NCI-H1694 (cell line): ENCODE results near the gene EFHD1.
"Not testable (repeated sequence)": the region's sequence is repeated elsewhere in the genome, so short reads cannot be mapped to it uniquely, and the experiment has no call there.

Experiments
- DNase-seq: peaks from one replicate; lab custom pipeline; 2025; lab: John Stamatoyannopoulos, UW

Gene EFHD1

DNA sequence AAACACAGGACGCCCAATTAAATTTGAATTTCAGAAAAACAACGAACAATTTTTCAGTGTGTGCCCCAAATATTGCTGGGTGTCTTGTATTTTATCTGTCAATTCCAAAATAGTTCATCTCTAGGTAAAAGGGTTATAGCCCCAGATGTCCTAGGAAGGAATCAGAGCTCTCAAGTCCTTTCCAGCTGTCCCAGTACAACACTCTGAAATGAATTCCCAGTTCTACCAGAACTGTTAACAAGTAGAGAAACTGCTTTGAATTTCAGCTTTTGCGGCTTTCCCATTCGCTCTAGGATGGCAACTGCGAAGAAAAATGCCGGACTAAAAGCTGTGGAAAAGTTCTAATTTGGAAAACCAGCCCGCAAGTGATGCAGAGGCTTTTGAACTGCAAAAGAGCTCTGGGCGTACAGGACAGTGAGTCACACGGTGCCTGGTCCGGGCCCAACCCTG is 63.2 kb downstream of the EFHD1 start:
- DNase-seq, result no peak

DNA sequence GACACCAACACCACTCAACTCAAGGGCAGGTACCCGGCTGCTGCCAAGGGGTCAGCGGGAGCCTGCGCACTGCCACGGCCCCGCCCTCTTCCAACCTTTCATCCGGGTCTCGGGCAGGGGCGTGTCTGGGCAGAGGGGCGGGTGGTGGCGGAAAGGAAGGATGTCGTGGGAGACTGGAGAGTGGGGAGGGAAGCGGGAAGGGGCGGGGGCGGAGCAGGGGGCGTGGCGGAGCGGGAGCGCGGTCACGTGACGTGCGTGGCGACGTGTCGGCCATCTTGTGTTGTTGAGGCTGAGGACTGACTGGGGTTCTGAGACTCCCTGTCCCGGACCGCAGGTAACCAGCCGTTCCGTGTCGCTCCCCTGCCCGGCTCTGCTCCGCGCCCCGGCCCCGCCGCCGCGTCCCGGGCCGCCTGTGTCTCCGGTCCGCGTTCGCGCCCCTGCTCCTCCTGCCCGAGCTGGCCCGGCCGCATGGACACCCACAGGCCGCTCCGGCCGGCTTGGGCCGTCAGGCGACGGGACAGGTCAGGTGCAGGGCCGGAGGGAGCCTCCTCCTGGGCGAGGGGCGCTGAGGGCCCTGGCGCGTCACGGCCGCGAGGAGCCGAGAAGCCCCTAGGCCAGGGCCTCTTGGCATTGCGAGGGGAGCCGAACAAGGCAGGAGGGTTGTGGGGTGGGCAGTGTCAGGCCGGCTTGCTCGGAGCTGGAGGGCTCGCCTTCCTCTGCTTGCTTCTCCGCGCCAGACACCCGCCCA is 63.8 kb downstream of the EFHD1 start, which contains the start of gene GIGYF2:
Gene GIGYF2 (plus strand): TSS at position 273 of the 748 bp plus-strand sequence. CDS start 37,867 bp downstream, outside the sequence.
- DNase-seq, result peak; percentile 90

DNA sequence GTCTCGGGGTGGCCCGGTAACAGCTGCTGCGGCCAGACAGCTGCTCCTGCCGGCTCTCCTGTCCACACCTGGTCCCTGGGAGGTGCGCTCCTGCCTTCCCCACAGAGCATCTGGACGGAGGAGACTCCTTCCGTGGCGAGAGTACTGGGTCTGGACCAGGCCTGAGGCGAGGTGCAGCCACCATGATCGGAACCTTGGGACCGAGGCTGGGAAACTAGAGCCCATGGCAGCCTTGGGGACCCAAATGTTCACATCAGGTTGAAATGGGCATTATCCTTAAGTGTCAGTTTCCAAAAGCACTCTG is 64.4 kb downstream of the EFHD1 start:
- DNase-seq, result no peak

DNA sequence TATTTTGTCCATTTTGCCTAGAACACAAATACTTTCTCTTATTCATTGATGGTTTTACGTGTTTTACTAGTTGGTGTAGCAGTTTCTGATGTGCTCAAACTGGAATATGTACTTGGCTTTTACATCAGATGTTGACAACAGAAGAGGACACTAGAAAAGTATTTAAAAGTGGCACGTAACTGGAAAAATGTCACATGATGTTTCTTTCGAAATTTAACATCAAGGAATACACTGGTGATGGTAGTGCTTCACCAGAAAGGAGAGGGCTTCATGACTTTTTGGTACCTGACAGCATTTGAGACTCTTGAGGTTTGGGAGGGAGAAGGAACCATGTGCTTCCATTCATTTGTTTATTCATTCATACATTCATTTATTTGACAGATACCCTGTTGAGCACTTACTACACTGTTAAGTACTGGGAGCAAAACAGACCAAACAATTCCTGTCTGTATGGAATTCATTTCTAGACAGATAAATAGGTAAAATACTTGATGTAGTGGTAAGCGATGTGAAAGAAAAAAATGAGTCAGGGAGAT is 65.2 kb downstream of the EFHD1 start:
- no peak for DNase-seq

GRCh38 chr2:232699110-232699509 is 65.7 kb downstream of the EFHD1 start:
- DNase-seq, result no peak

DNA sequence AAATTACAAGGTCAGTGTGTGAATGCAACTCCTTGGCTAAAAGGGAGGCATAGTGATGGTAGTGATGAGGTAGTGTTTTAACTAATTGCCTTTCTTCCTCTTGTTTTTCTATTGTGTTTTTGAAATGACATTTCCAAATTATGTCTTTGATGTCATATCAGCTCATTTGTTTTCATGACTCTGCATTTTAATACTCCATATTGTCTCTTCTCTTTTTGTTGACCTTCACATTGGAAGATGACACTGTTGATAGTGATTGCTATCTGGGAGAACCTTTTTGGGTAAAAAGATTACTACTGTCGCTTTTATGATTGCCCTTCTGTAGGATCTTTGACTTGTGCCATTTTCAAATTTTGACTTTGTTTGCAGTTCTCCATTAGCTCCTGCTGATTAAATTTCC is 66.8 kb downstream of the EFHD1 start:
- no peak for DNase-seq

DNA sequence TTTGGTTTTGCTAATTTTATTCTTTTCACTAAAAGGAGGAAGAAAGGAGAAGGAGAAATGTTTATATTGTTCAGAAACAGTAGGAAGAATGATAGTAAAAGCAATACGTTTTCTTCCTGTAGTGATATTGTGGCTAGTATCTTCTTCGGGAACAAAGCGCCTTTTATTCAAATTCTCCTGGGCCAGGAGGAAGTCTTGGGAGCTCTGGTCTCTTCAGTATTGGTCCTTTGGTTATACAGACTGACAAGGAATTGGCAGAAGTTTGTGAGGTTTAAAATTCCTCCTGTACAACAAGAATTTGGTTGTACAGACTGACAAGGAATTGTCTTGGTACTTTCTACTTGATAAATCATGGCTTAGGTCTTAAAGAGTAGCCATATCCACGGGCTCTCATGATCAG is 73.7 kb downstream of the EFHD1 start:
- no peak for DNase-seq

DNA sequence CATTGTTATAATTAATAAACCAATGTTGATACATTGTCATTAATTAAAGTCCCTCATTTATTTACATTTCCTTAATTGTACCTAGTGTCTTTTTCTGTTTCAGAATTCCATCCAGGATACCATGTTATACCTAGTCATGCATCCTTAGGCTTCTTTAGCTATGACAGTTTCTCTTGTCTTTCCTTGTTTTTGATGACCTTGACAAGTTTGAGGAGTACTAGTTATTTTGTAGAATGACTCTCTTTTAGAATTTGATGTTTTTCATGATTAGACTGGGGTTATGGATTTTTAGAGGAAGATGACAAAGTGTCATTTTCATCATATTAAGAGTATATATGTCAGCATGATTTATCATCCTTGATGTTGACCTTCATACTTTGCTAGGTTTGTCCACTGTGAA is 80.1 kb downstream of the EFHD1 start:
- no peak for DNase-seq

DNA sequence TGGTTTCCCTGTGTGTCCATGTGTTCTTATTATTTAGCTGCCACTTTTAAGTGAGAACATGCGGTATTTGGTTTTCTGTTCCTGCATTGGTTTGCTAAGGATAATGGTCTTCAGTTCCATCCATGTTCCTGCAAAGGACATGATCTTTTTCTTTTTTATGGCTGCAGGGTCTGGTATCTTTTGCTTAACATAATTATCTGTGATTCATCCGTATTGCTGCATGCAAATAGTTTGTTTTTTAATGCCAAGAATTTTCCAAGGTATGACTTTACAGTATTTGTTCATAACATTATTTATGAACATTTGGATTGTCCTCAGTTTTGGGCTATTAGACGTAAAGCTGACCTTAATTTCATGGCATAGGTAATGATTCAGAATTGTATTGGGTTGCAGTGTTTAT is 81.6 kb downstream of the EFHD1 start:
- DNase-seq, result no peak

- DNase-seq, result not testable (repeated sequence)
Measured at GRCh38 chr2:232720056-232720455, 86.7 kb downstream of the EFHD1 start.

DNA sequence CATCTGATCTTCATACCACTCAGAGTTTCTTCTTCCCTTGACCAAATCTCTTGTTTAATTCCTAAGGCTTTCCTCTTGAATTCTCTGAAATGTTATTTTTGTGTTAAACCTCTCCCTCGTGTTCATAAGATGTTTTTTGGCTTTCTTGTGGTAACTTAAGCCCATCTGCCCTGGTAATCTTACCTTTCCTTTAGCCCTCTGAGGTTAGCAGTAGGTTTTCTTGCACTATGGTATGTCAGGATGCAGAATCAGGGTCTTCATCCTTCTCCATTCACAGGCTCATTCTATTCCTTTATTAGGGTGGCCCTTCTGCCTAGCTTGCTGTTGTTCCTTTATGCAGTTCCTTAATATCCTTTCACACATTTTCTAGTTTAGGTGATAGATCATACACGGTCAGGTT is 87.9 kb downstream of the EFHD1 start:
- no peak for DNase-seq

DNA sequence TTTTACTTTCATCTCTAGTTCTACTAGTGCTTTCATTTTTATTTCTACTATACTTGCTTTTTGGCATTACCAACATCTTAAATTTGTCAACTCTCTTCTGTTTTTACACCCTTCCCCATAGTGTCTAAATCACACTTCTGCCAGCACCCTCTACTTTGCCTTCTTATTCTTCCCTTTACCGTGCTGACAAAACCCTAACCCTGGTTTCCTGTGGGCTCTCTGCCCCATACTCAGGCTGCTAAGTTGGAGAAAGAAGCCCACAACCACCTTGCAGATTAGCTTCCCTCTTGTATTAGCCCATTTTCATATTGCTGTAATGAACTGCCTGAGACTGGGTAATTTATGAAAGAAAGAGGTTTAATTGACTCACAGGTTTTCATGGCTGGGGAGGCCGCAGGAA is 88.5 kb downstream of the EFHD1 start:
- no peak for DNase-seq

- DNase-seq, result no peak
Measured at GRCh38 chr2:232723027-232723426, 89.6 kb downstream of the EFHD1 start.

DNA sequence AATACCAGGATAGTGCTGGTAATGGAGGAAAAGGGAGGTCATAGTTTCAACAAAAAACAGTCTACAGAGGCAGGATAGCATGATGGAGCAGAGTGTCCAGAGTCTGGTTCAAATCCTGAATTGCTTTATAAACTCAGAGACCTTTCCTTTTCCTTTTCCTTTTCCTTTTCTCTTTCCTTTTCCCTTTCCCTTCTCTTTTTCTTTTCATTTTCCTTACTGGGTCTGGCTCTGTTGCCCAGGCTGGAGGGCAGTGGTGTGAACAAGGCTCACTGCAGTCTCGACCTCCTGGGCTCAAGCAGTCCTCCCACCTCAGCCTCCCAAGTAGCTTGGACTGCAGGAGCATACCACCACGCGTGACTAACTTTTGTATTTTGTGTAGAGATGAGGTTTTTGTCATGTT is 95.4 kb downstream of the EFHD1 start:
- DNase-seq, result no peak

DNA sequence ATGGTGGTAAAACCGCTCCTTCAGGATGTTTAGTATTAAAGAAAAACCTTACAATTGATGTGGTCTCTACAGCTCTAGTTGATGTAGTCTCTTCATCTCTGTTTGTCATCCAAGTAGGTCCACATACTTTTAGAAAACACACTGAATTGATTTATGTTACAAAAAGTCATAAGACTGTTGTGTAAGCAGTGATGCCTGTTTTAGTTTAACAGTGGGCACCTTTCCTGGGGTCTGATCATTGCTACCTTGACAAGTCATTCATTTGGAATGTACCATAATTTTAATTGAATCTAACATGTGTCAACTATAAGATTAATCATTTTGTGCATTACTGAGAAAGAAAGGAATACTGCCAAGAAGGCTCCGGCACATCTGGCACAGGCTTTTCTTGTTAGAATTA is 98.1 kb downstream of the EFHD1 start:
- no peak for DNase-seq
